Panc1 (cell line): ENCODE data around the gene TEDC2. TPM values are rescaled to one million over a fixed set of nuclear protein-coding genes. Genes with fewer than 3 reads are reported as not detected.
A peak's percentile ranks its signal among the peaks of the same experiment; 100 is the strongest.

Experiments used
- ATAC-seq: fragments of 200-7000 bp; cut with Tn5 transposase; 2 replicates; pipeline ENCODE4 v1.9.1; 2020; ENCODE audit warnings: mild to moderate bottlenecking, moderate library complexity
- BruUV-seq: library from RNA; stranded (reverse); fragments of 400-500 nt; replicated peaks from 2 replicates; lab custom pipeline; 2021; lab: Mats Ljungman, UMichigan
- CTCF ChIA-PET: fragments of 300-600 bp; sonication (Branson Sonifier 250); formaldehyde crosslinking; loops from one replicate; lab custom pipeline; 2022; ENCODE audit warnings: antibody characterized with exemption; lab: Charles Lee
- POLR2A ChIA-PET: fragments of 300-600 bp; sonication (Branson Sonifier 250); formaldehyde crosslinking; loops from one replicate; lab custom pipeline; 2022; ENCODE audit warnings: antibody characterized with exemption; lab: Charles Lee
- DNase-seq: peaks from one replicate; pipeline ENCODE4 v3.0.0-alpha.2; 2010; ENCODE audit warnings: low read depth, low spot score
- H3K27ac ChIP-seq: 2 replicates; pipeline ENCODE4 v1.5.1; 2011; ENCODE audit warnings: mild to moderate bottlenecking, low read length, inconsistent platforms
- H3K27me3 ChIP-seq: fragments of 200-500 bp; sonication (Bioruptor generic); 2 replicates; pipeline ENCODE4 v1.6.0; 2014; ENCODE audit warnings: low read length, inconsistent platforms; ENCODE audit not compliant: control insufficient read depth, insufficient read depth
- H3K36me3 ChIP-seq: fragments of 200-500 bp; sonication (Bioruptor generic); 2 replicates; pipeline ENCODE4 v1.5.1; 2014; ENCODE audit warnings: inconsistent platforms, mild to moderate bottlenecking, low read length, moderate library complexity; ENCODE audit not compliant: control insufficient read depth, insufficient read depth
- H3K4me1 ChIP-seq: 2 replicates; pipeline ENCODE4 v1.5.1; 2011; ENCODE audit warnings: inconsistent platforms, mild to moderate bottlenecking, low read length, moderate library complexity; ENCODE audit not compliant: control insufficient read depth, insufficient read depth
- H3K4me3 ChIP-seq, 2 experiments: 2 replicates each; pipeline ENCODE4 v1.5.1; 2011 to 2012; ENCODE audit warnings: low read depth in 2 of 2, low read length in 2 of 2, mild to moderate bottlenecking in 2 of 2, inconsistent platforms in 1 of 2, moderate library complexity in 1 of 2
- H3K9me3 ChIP-seq: fragments of 200-500 bp; sonication (Bioruptor generic); 2 replicates; pipeline ENCODE4 v1.5.1; 2014; ENCODE audit warnings: low read depth, mild to moderate bottlenecking, inconsistent platforms, low read length, moderate library complexity; ENCODE audit not compliant: control insufficient read depth, insufficient read depth
- CTCF ChIP-seq: fragments of 450-650 bp; IDR thresholded peaks from 2 replicates; pipeline ENCODE4 v1.5.1; 2017; ENCODE audit warnings: mild to moderate bottlenecking
- POLR2AphosphoS5 ChIP-seq: IDR thresholded peaks from 2 replicates; pipeline ENCODE4 v1.6.1; 2012; ENCODE audit warnings: mild to moderate bottlenecking, low read depth, low read length, moderate library complexity
- REST ChIP-seq, 2 experiments: IDR thresholded peaks; 2 replicates each; pipeline ENCODE4 v1.6.1; 2011 to 2012; ENCODE audit warnings: low read depth in 2 of 2, control low read depth in 1 of 2, low read length in 1 of 2, mild to moderate bottlenecking in 1 of 2, moderate library complexity in 1 of 2; ENCODE audit not compliant: insufficient read depth in 1 of 2
- SIN3A ChIP-seq: IDR thresholded peaks from 2 replicates; pipeline ENCODE4 v1.6.1; 2012; ENCODE audit warnings: low read depth, mild to moderate bottlenecking, low read length, moderate library complexity, borderline replicate concordance; ENCODE audit not compliant: insufficient read depth
- TCF7L2 ChIP-seq: IDR thresholded peaks from 2 replicates; pipeline ENCODE4 v1.6.1; 2011; ENCODE audit warnings: mild to moderate bottlenecking, low read depth, low read length, inconsistent platforms
- in situ Hi-C: cut with HindIII; loops from 2 replicates; pipeline ENCODE4 v1.10.0; 2016; ENCODE audit warnings: low sequenced_read_pairs, low pct_unique_long_range_greater_than_20kb
- intact Hi-C: fragments of 100-400 bp; cut with micrococcal nuclease; formaldehyde crosslinking; loops from one replicate; pipeline ENCODE4 v1.10.0; 2022; ENCODE audit not compliant: unreplicated experiment
- total RNA-seq: library from RNA; stranded (reverse); gene quantifications from one replicate; pipeline ENCODE4 v1.2.1, GENCODE V29; 2021; ENCODE audit not compliant: unreplicated experiment

The TEDC2 gene
- total RNA-seq, 1 experiment from 2014 or later: 25.0 TPM

GRCh38 chr16:2457267-2457666 lies 2.6 kb upstream of the TEDC2 start:
- ATAC-seq (no peak), DNase-seq (no peak)
- TSS peak; percentile 60 for BruUV-seq
- ChIA-PET CTCF (no interaction called here), POLR2A (no interaction called here)
- Histone ChIP-seq H3K4me1 (peaks cover 19% of the 10 kb centered on the region), H3K27ac (no peak overlapping the region; the same call in 1 of the 2 replicates), H3K9me3 (no peaks in the 10 kb centered on the region), H3K4me3 (no peak overlapping the region), H3K36me3 (peaks cover 3% of the 10 kb centered on the region), H3K27me3 (no peaks in the 10 kb centered on the region)
- no peak for TF ChIP-seq REST (IDR thresholded peaks at IDR 0.05; ENCODE audit: insufficient read depth in 1 of 2, low read depth in 2 of 2, low read length in 1 of 2)
- no peak for TF ChIP-seq CTCF
- no peak for TF ChIP-seq TCF7L2
- TF ChIP-seq SIN3A: no peak
- TF ChIP-seq POLR2AphosphoS5: no peak; the same call in 1 of the 2 replicates
- intact Hi-C loops (no loop called here), in situ Hi-C loops (no loop called here)

GRCh38 chr16:2457946-2458345 lies 2.0 kb upstream of the TEDC2 start:
- intact Hi-C loops (no loop called here), in situ Hi-C loops (no loop called here)
- DNase-seq (no peak), ATAC-seq (no peak)
- Histone ChIP-seq H3K27ac (peak overlapping the region; percentile 34; the same call in 1 of the 2 replicates), H3K36me3 (peaks cover under 1% of the 10 kb centered on the region; the same call in 1 of the 2 replicates), H3K4me1 (peaks cover 19% of the 10 kb centered on the region), H3K4me3 (no peak overlapping the region), H3K9me3 (no peaks in the 10 kb centered on the region), H3K27me3 (no peaks in the 10 kb centered on the region)
- POLR2A ChIA-PET: interaction anchor here (0.6 kb wide), 1 partner anchor 17 kb away, joined by 7 read pairs; no protein-coding TSS in a partner anchor
- no TSS peak for BruUV-seq
- no peak for TF ChIP-seq POLR2AphosphoS5
- TF ChIP-seq SIN3A: no peak
- TF ChIP-seq CTCF: no peak
- no peak for TF ChIP-seq TCF7L2
- TF ChIP-seq REST (IDR thresholded peaks at IDR 0.05; ENCODE audit: insufficient read depth in 1 of 2, low read depth in 2 of 2, low read length in 1 of 2): no peak
- CTCF ChIA-PET: no interaction called here
